ENCODE data around the gene SLC5A10. TPM values are rescaled to one million over a fixed set of nuclear protein-coding genes. Genes with fewer than 3 reads are reported as not detected.

SLC5A10 gene
- total RNA-seq, 1 experiment from 2014 or later, result 0.17 TPM

DNA sequence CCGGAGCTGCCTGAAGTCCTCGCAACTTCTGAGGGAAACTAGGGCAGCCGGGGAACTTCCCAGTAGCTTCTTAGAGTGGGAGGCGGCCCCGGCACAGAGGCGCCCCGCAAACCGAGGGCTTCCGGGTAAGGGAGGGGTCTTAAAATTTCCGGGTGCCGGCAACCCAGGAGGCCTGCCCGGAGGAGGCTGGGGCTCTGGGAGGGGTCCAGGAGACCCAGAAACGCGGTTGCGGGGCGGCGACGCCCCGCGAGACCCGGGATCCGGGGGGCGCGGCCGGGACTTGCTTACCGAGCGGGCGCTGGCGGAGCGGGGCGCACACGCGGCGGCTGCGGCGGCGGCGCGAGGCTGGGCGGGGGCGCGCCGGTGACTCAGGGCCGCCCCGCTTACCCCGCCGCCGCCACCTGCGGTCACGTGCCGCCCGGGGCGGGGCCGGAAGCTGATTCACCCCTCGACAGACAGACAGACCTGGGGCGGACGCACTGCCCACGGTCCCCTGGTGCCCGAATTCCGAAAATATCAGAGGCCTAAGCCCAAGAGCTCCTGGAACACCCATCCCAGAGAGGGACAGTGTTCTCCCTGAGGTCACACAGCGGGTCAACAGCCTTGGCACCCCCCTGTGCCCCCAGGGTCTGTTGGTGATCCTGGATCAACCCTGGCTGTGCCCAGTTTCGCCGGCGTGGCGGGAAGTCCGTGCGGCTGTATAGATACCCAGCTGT, 52.6 kb downstream of the SLC5A10 start, which contains the start of gene FAM83G:
FAM83G (minus strand) TSS at position 344 of the 716 bp plus-strand sequence. CDS start 723 bp downstream, outside the sequence.
- H3K4me2 ChIP-seq, result peak within 1 kb of the TSS; percentile 98
- peaks cover 43% of the 10 kb centered on the region for H4K20me1 ChIP-seq (ENCODE audit: insufficient read depth)
- peak within 1 kb of the TSS; percentile 63 for H3K27ac ChIP-seq
- peak; percentile 72 to 94 for DNase-seq
- H3K27me3 ChIP-seq (ENCODE audit: insufficient read depth, low read depth), result no peaks in the 10 kb centered on the region
- H3K9me2 ChIP-seq (ENCODE audit: insufficient read depth), result no peaks in the 10 kb centered on the region
- H3F3A ChIP-seq (ENCODE audit: insufficient read depth, low read depth), result peaks cover 25% of the 10 kb centered on the region; the same call in 1 of the 2 replicates
- H3K36me3 ChIP-seq (ENCODE audit: low read depth), result peaks cover 14% of the 10 kb centered on the region; the same call in 1 of the 2 replicates
- H3K4me1 ChIP-seq (replicated peaks; ENCODE audit: insufficient read depth), result peaks cover 37% of the 10 kb centered on the region
- no TSS peak for BruUV-seq (replicated peaks)
- CTCF ChIA-PET, result interaction anchor here (1.2 kb wide), 1 partner anchor 43 kb away, joined by 3 read pairs; no protein-coding TSS in a partner anchor
- POLR2A ChIA-PET (ENCODE audit: unreplicated experiment), result interaction anchor here (0.6 to 1.0 kb wide), 4 partner anchors 35 to 642 kb away, joined by 3 to 5 read pairs (median 3); no protein-coding TSS in a partner anchor
- peak within 1 kb of the TSS; percentile 82 for H2AFZ ChIP-seq
- intact Hi-C loops (cut with micrococcal nuclease; ENCODE audit: unreplicated experiment), result loop anchor here (2.0 to 5.0 kb wide), 2 partner anchors 36 to 147 kb away; partner anchors contain the start of gene PRPSAP2
- peak within 1 kb of the TSS; percentile 88 for H3K4me3 ChIP-seq
- H3K79me2 ChIP-seq (ENCODE audit: low read depth), result peaks cover 42% of the 10 kb centered on the region
- no peak for TF ChIP-seq EZH2 (IDR thresholded peaks at IDR 0.05; ENCODE audit: low read depth)
- TF ChIP-seq, protein P1, sequence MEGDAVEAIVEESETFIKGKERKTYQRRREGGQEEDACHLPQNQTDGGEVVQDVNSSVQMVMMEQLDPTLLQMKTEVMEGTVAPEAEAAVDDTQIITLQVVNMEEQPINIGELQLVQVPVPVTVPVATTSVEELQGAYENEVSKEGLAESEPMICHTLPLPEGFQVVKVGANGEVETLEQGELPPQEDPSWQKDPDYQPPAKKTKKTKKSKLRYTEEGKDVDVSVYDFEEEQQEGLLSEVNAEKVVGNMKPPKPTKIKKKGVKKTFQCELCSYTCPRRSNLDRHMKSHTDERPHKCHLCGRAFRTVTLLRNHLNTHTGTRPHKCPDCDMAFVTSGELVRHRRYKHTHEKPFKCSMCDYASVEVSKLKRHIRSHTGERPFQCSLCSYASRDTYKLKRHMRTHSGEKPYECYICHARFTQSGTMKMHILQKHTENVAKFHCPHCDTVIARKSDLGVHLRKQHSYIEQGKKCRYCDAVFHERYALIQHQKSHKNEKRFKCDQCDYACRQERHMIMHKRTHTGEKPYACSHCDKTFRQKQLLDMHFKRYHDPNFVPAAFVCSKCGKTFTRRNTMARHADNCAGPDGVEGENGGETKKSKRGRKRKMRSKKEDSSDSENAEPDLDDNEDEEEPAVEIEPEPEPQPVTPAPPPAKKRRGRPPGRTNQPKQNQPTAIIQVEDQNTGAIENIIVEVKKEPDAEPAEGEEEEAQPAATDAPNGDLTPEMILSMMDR (conservative IDR thresholded peaks at IDR 0.05), result no peak
- no peaks in the 10 kb centered on the region for H3K9me3 ChIP-seq (ENCODE audit: insufficient read depth, low read depth)

DNA sequence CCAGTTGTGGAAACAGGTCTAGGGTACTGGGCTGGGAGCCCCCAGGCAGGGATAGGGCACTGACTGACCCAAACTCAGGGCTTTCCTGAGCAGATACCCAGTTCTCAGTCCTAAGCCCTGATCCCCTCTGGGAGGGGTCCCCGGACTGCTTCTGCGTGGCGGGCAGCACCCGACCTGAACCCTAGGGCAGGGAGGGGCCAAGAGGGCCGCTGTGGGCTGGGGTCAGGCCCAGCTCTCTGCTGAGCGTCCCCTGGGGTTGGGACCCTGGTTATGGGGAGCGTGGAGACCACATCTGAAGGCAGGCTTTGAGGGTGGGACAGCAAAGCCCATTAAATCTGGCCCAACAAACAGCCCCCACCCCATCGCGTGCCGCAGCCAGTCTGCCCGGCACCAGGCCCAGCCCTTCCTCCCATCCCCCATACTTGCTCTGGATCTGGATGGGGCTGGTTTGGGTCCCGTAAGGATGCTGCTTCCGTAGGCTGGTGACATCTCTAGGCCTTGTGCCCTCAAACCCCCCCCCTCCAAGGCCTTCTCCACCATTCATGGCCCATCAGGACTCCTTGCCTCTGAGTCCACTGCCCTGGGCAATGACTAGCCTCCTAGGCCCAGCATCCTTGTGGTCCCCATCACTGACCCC, 53.3 kb downstream of the SLC5A10 start:
- Histone ChIP-seq H3K4me1 (replicated peaks; ENCODE audit: insufficient read depth) (peaks cover 37% of the 10 kb centered on the region), H4K20me1 (ENCODE audit: insufficient read depth) (peaks cover 36% of the 10 kb centered on the region), H3K79me2 (ENCODE audit: low read depth) (peaks cover 35% of the 10 kb centered on the region), H3K36me3 (ENCODE audit: low read depth) (peaks cover 8% of the 10 kb centered on the region; the same call in 1 of the 2 replicates), H3K4me3 (peak overlapping the region; percentile 88), H2AFZ (no peak overlapping the region; the same call in 1 of the 2 replicates), H3K9me3 (ENCODE audit: insufficient read depth, low read depth) (no peaks in the 10 kb centered on the region), H3K27ac (peak overlapping the region; percentile 53), H3F3A (ENCODE audit: insufficient read depth, low read depth) (peaks cover 26% of the 10 kb centered on the region; the same call in 1 of the 2 replicates), H3K9me2 (ENCODE audit: insufficient read depth) (no peaks in the 10 kb centered on the region), H3K4me2 (peak overlapping the region; percentile 75), H3K27me3 (ENCODE audit: insufficient read depth, low read depth) (no peaks in the 10 kb centered on the region)
- intact Hi-C loops (cut with micrococcal nuclease; ENCODE audit: unreplicated experiment), result loop anchor here (2.0 kb wide), 1 partner anchor 36 kb away; no protein-coding TSS in a partner anchor
- ChIA-PET CTCF (interaction anchor here (1.2 kb wide), 1 partner anchor 44 kb away, joined by 3 read pairs; no protein-coding TSS in a partner anchor), POLR2A (ENCODE audit: unreplicated experiment) (interaction anchor here (0.6 kb wide), 1 partner anchor 38 kb away, joined by 3 read pairs; no protein-coding TSS in a partner anchor)
- no peak for TF ChIP-seq EZH2 (IDR thresholded peaks at IDR 0.05; ENCODE audit: low read depth)
- TF ChIP-seq, protein P1 (conservative IDR thresholded peaks at IDR 0.05), result no peak
- DNase-seq, result no peak
- TSS peak; percentile 99 for BruUV-seq (replicated peaks)

DNA sequence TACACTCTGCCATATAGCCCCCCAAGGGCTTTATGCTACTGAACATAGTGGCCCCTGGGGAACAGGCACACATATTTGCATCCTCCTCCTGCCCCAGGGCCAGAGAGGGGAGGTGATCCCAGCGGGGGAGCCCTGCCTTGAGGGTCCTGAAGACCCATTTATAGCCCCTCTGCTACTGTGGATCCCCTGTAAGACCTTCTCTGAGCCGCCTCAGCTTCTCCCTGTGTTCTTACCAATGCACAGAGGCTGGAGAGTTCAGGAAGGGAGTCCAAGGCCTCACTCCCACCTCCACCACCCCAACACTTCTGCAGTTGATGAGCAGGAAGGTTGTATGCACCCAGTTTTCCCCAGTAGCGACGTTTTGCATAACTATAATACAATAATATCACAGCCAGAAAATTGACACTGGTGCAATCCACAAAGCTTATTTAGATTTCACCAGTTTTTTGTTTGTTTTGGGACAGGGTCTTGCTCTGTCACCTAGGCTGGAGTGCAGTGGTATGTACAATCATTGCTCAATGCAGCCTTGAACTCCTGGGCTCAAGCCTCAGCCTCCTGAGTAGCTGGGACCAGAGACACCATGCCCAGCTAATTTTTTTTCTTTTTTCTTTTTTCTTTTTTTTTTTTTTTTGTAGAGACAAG, 53.9 kb downstream of the SLC5A10 start:
- Histone ChIP-seq H4K20me1 (ENCODE audit: insufficient read depth) (peaks cover 30% of the 10 kb centered on the region), H3K4me3 (no peak overlapping the region), H3K4me2 (no peak overlapping the region), H2AFZ (no peak overlapping the region), H3F3A (ENCODE audit: insufficient read depth, low read depth) (peaks cover 29% of the 10 kb centered on the region; the same call in 1 of the 2 replicates), H3K36me3 (ENCODE audit: low read depth) (0 out of 2 replicates have a peak, but pooled peaks cover 6% of the 10 kb centered on the region), H3K4me1 (replicated peaks; ENCODE audit: insufficient read depth) (peaks cover 39% of the 10 kb centered on the region), H3K9me2 (ENCODE audit: insufficient read depth) (no peaks in the 10 kb centered on the region), H3K79me2 (ENCODE audit: low read depth) (peaks cover 30% of the 10 kb centered on the region), H3K9me3 (ENCODE audit: insufficient read depth, low read depth) (no peaks in the 10 kb centered on the region), H3K27me3 (ENCODE audit: insufficient read depth, low read depth) (no peaks in the 10 kb centered on the region), H3K27ac (no peak overlapping the region)
- BruUV-seq (replicated peaks), result no TSS peak
- ChIA-PET CTCF (interaction anchor here (0.6 kb wide), 1 partner anchor 657 kb away, joined by 6 read pairs; no protein-coding TSS in a partner anchor), POLR2A (ENCODE audit: unreplicated experiment) (no interaction called here)
- intact Hi-C loops (cut with micrococcal nuclease; ENCODE audit: unreplicated experiment), result loop anchor here (2.0 kb wide), 1 partner anchor 37 kb away; no protein-coding TSS in a partner anchor
- no peak for TF ChIP-seq EZH2 (IDR thresholded peaks at IDR 0.05; ENCODE audit: low read depth)
- TF ChIP-seq, protein P1 (conservative IDR thresholded peaks at IDR 0.05), result no peak
- no peak for DNase-seq
